Colonic mucosa (tissue), 4 donors: ENCODE results near the gene RPL9. TPM values are rescaled to one million over a fixed set of nuclear protein-coding genes. Genes with fewer than 3 reads are reported as not detected.

Source experiments
- DNase-seq: peaks from one replicate; pipeline ENCODE4 v3.0.0-alpha.2; 2020
- H3K27ac ChIP-seq: fragments of 200-600 bp; one replicate; pipeline ENCODE4 v1.8.0; 2021
- H3K27me3 ChIP-seq: fragments of 200-600 bp; one replicate; pipeline ENCODE4 v1.8.0; 2021
- H3K36me3 ChIP-seq: fragments of 200-600 bp; one replicate; pipeline ENCODE4 v1.8.0; 2021
- H3K4me1 ChIP-seq: fragments of 200-600 bp; one replicate; pipeline ENCODE4 v1.8.0; 2021; ENCODE audit warnings: mild to moderate bottlenecking
- H3K4me3 ChIP-seq: fragments of 200-600 bp; one replicate; pipeline ENCODE4 v1.8.0; 2021
- H3K9ac ChIP-seq, 2 donors: one replicate each; pipeline ENCODE4 v1.7.0; 2013; ENCODE audit warnings: control low read depth in 2 of 2, low read depth in 2 of 2, low read length in 2 of 2
- H3K9me3 ChIP-seq: fragments of 200-600 bp; one replicate; pipeline ENCODE4 v1.8.0; 2021
- intact Hi-C: fragments of 100-400 bp; cut with DNase I; formaldehyde crosslinking; loops from one replicate; pipeline ENCODE4 v1.14.1; 2022
- total RNA-seq, 2 donors: library from RNA; stranded (reverse); fragmentation: NEBNext Ultra II Directional in 1 of 2; extraction: Animal tissue kit (Norgen Biotek cat#: 25700) in 1 of 2; gene quantifications; one replicate each; pipeline ENCODE4 v1.2.1, GENCODE V29; 2021
- TF ChIP-seq, protein P1 (sequence below): fragments of 200-600 bp; IDR thresholded peaks from one replicate; pipeline ENCODE4 v1.8.0; 2022; ENCODE audit warnings: antibody characterized with exemption, mild to moderate bottlenecking
- donor health status: healthy.
- donor health status: DM: no; HTN: no; CAD: no.
- donor health status: DM: no; HTN: no; CAD: no.

RPL9 gene
- total RNA-seq, 2 donors from 2014 or later: 1,123 to 1,383 TPM

DNA sequence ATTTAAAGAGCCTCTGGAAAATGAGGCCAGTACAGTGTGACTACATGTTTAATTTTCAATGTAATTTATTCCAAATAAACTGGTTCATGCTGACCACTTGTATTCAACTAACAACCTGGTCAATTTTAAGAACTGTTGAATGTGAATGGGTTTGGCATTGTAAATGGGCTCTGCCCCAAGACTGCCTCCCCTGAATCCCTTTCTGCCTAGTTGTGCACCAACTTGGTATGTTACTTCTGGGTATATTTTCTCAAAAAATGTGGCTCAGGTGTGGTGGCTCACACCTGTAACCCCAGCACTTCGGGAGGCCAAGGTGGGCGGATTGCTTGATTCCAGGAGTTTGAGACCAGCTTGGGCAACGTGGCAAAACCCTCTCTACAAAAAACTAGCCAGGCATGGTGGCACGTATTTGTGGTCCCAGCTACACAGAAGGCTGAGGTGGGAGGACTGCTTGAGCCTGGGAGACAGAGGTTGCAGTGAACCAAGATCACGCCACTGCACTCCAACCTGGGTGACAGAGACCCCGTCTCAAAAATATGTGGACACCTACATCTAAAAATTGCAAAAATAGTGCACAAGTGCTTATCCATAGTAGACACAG is 7.2 kb downstream of the RPL9 start:
- H3K4me1 ChIP-seq: peaks cover 3% of the 10 kb centered on the region
- TF ChIP-seq, protein P1, sequence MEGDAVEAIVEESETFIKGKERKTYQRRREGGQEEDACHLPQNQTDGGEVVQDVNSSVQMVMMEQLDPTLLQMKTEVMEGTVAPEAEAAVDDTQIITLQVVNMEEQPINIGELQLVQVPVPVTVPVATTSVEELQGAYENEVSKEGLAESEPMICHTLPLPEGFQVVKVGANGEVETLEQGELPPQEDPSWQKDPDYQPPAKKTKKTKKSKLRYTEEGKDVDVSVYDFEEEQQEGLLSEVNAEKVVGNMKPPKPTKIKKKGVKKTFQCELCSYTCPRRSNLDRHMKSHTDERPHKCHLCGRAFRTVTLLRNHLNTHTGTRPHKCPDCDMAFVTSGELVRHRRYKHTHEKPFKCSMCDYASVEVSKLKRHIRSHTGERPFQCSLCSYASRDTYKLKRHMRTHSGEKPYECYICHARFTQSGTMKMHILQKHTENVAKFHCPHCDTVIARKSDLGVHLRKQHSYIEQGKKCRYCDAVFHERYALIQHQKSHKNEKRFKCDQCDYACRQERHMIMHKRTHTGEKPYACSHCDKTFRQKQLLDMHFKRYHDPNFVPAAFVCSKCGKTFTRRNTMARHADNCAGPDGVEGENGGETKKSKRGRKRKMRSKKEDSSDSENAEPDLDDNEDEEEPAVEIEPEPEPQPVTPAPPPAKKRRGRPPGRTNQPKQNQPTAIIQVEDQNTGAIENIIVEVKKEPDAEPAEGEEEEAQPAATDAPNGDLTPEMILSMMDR: no peak
- H3K9ac ChIP-seq: no peak overlapping the region
- H3K27me3 ChIP-seq: no peaks in the 10 kb centered on the region
- H3K36me3 ChIP-seq: peaks cover 26% of the 10 kb centered on the region
- DNase-seq: no peak
- no peaks in the 10 kb centered on the region for H3K9me3 ChIP-seq
- no peak overlapping the region for H3K4me3 ChIP-seq
- no peak overlapping the region for H3K27ac ChIP-seq
- intact Hi-C loops: no loop called here

DNA sequence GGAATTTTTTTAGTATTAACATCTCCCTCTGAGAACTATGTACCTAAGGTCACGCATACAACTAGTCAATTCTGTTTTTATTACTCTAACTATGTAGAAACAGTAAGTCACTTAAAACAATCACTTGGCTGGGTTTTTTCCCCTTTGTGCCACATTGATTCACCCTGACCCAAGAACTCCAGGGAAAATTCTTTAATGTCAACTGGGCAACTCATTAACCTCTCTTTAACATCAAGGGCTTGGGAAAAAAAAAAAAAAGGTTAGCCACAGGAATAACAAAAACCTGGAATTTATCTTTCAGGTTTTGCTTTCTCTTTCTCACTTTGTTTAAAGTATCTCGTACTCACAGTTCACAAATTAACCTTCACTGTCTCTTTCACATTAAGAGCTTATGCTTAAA is 8.1 kb downstream of the RPL9 start:
- Histone ChIP-seq H3K27ac (no peak overlapping the region), H3K36me3 (peaks cover 23% of the 10 kb centered on the region)

DNA sequence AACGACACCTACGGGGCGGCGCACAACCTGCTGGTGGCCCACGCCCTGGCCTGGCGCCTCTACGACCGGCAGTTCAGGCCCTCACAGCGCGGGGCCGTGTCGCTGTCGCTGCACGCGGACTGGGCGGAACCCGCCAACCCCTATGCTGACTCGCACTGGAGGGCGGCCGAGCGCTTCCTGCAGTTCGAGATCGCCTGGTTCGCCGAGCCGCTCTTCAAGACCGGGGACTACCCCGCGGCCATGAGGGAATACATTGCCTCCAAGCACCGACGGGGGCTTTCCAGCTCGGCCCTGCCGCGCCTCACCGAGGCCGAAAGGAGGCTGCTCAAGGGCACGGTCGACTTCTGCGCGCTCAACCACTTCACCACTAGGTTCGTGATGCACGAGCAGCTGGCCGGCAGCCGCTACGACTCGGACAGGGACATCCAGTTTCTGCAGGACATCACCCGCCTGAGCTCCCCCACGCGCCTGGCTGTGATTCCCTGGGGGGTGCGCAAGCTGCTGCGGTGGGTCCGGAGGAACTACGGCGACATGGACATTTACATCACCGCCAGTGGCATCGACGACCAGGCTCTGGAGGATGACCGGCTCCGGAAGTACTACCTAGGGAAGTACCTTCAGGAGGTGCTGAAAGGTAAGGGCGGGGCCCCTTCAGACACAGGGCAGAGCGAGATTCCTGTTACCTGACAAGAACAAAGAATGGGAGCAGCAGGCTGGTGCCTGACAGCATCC is 11.7 kb downstream of the RPL9 start:
- peak; percentile 78 for DNase-seq
- H3K4me1 ChIP-seq: no peaks in the 10 kb centered on the region
- no peaks in the 10 kb centered on the region for H3K9me3 ChIP-seq
- peak overlapping the region; percentile 46 for H3K4me3 ChIP-seq
- intact Hi-C loops: no loop called here
- peak overlapping the region; percentile 64 to 76 for H3K9ac ChIP-seq
- peaks cover 5% of the 10 kb centered on the region for H3K36me3 ChIP-seq
- H3K27ac ChIP-seq: peak overlapping the region; percentile 80
- TF ChIP-seq, protein P1: peak; percentile 57
- H3K27me3 ChIP-seq: no peaks in the 10 kb centered on the region

More for the DNA sequence above, 8.1 kb downstream of the RPL9 start:
- intact Hi-C loops: no loop called here
- Histone ChIP-seq H3K9ac (no peak overlapping the region), H3K4me1 (peaks cover 1% of the 10 kb centered on the region), H3K27me3 (no peaks in the 10 kb centered on the region), H3K4me3 (no peak overlapping the region), H3K9me3 (no peaks in the 10 kb centered on the region)
- TF ChIP-seq, protein P1: no peak
- no peak for DNase-seq

DNA sequence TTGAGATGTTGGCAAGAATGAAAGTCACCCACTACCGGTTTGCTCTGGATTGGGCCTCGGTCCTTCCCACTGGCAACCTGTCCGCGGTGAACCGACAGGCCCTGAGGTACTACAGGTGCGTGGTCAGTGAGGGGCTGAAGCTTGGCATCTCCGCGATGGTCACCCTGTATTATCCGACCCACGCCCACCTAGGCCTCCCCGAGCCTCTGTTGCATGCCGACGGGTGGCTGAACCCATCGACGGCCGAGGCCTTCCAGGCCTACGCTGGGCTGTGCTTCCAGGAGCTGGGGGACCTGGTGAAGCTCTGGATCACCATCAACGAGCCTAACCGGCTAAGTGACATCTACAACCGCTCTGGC is 12.3 kb downstream of the RPL9 start:
- Histone ChIP-seq H3K27me3 (no peaks in the 10 kb centered on the region), H3K36me3 (peaks cover 2% of the 10 kb centered on the region), H3K4me1 (no peaks in the 10 kb centered on the region), H3K9me3 (no peaks in the 10 kb centered on the region), H3K4me3 (peak overlapping the region; percentile 46), H3K9ac (peak overlapping the region in 1 of 2 donors; percentile 76), H3K27ac (peak overlapping the region; percentile 80)
- DNase-seq: no peak
- TF ChIP-seq, protein P1: no peak
- intact Hi-C loops: no loop called here

DNA sequence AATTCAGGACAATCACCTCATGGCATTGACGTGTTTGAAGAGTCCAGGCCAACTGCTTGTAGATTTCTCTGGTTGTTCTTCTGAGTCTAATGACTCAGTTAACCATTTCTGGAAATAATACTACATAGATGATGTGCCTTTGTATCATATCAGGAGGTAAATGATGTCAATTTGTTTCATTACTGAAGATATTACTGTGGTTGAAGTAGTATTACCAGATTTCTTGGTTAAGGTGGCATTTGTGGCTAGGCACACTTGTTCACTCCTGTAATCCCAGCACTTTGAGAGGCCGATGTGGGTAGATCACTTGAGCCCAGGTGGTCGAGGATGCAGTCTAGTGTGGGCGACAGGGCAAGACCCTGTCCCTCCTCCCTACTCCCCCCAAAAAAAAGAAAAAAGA is 15.7 kb downstream of the RPL9 start:
- Histone ChIP-seq H3K27me3 (no peaks in the 10 kb centered on the region), H3K4me1 (no peaks in the 10 kb centered on the region), H3K4me3 (no peak overlapping the region), H3K27ac (no peak overlapping the region), H3K9me3 (no peaks in the 10 kb centered on the region), H3K36me3 (no peaks in the 10 kb centered on the region), H3K9ac (no peak overlapping the region)
- DNase-seq: no peak
- intact Hi-C loops: no loop called here
- TF ChIP-seq, protein P1: no peak
